PFSK-1 (cell line): ENCODE measurements around the gene OGA.

Experiments used
- POLR2AphosphoS5 ChIP-seq: IDR thresholded peaks from 2 replicates; pipeline ENCODE4 v1.6.1; 2012; ENCODE audit warnings: low read depth, mild to moderate bottlenecking, control low read depth, low read length, moderate library complexity
- TF ChIP-seq, protein P1 (sequence below), 2 experiments: IDR thresholded peaks; 2 replicates each; pipeline versions ENCODE4 v1.6.1 to v1.8.0; 2011 to 2012; ENCODE audit warnings: low read depth in 2 of 2, low read length in 2 of 2, control low read depth in 1 of 2, inconsistent platforms in 1 of 2, mild to moderate bottlenecking in 1 of 2, moderate library complexity in 1 of 2; ENCODE audit not compliant: insufficient read depth in 1 of 2

DNA sequence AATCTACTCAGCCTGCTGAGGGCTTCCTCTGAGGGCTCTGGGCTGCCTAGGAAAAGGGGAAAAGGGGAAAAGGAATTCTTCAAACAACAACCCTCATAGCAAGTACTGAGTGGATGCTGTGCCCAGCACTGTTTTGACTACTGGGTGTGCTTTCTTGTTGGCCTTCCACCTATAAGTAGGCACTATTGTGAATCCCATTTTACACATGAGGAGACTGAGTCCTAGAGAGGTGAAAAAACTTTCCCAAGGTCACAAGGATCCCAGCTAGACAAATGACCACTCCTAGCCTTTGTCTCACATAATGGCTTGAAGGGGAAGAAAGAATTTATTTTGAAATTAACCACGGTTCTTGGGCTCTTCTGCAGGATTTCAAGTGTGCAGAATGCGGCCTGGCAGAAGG lies 59.4 kb downstream of the OGA start:
- no peak for TF ChIP-seq POLR2AphosphoS5
- TF ChIP-seq, protein P1, sequence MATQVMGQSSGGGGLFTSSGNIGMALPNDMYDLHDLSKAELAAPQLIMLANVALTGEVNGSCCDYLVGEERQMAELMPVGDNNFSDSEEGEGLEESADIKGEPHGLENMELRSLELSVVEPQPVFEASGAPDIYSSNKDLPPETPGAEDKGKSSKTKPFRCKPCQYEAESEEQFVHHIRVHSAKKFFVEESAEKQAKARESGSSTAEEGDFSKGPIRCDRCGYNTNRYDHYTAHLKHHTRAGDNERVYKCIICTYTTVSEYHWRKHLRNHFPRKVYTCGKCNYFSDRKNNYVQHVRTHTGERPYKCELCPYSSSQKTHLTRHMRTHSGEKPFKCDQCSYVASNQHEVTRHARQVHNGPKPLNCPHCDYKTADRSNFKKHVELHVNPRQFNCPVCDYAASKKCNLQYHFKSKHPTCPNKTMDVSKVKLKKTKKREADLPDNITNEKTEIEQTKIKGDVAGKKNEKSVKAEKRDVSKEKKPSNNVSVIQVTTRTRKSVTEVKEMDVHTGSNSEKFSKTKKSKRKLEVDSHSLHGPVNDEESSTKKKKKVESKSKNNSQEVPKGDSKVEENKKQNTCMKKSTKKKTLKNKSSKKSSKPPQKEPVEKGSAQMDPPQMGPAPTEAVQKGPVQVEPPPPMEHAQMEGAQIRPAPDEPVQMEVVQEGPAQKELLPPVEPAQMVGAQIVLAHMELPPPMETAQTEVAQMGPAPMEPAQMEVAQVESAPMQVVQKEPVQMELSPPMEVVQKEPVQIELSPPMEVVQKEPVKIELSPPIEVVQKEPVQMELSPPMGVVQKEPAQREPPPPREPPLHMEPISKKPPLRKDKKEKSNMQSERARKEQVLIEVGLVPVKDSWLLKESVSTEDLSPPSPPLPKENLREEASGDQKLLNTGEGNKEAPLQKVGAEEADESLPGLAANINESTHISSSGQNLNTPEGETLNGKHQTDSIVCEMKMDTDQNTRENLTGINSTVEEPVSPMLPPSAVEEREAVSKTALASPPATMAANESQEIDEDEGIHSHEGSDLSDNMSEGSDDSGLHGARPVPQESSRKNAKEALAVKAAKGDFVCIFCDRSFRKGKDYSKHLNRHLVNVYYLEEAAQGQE (IDR thresholded peaks at IDR 0.05; ENCODE audit: insufficient read depth in 1 of 2, low read depth in 2 of 2, low read length in 2 of 2): no peak
